ENCODE data around the gene OTOP1.

DNA sequence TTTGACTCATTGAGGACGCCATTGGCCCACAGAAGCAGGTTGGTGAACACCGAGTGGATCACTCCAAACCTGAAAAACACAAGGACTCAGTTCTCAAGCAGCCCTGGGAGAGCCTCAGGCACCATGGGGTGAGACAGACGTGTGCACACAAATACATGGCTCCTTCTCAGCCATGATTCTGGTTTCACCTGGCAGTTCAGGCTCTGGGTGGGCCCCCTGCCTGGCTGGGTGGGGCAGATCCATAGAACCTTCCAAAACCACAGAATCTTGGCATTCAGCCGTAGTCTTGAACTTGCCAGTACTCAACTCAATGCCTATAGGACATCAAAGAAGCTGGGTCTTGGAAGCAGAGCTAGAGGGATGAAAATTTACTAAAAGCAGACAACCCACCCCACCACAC lies 24.2 kb downstream of the OTOP1 start:
- TF ChIP-seq CTCF (IDR thresholded peaks at IDR 0.05), result no peak
- TF ChIP-seq SIN3A (IDR thresholded peaks at IDR 0.05; ENCODE audit: borderline replicate concordance, insufficient read depth, low read depth, low read length), result no peak
- TF ChIP-seq POLR2AphosphoS5 (IDR thresholded peaks at IDR 0.05; ENCODE audit: low read depth, low read length), result no peak
